ENCODE results near the gene DLG2.

Gene DLG2

DNA sequence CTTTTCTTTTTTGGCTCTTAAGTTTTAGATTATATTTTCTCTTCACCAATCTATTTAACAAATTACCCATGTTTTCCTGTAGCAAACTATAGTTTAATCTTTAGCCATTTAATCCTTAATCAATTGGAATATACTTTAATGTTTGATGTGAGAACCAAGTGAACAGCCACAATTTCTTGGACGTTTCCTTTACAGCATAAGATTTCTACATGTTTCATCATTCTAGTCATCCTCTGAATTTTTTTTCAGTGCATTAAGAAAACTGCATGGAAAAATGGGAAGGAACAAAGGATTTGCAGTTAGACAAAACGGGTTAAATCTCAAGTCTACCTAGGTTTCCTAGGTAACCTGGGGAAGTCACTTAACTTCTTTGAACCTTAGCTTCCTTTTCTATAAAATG is 1833.8 kb downstream of the DLG2 start:
- Histone ChIP-seq H3K27ac (replicated peaks) (no peak overlapping the region), H3K4me3 (replicated peaks; ENCODE audit: insufficient read depth, low read length) (no peak overlapping the region), H3K27me3 (ENCODE audit: insufficient read depth, poor library complexity, severe bottlenecking) (no peaks in the 10 kb centered on the region)
- no peak for TF ChIP-seq POLR2AphosphoS5 (IDR thresholded peaks at IDR 0.05; ENCODE audit: low read depth)
- DNase-seq (ENCODE audit: low read depth in 1 of 2, low spot score in 1 of 2), result no peak

DNA sequence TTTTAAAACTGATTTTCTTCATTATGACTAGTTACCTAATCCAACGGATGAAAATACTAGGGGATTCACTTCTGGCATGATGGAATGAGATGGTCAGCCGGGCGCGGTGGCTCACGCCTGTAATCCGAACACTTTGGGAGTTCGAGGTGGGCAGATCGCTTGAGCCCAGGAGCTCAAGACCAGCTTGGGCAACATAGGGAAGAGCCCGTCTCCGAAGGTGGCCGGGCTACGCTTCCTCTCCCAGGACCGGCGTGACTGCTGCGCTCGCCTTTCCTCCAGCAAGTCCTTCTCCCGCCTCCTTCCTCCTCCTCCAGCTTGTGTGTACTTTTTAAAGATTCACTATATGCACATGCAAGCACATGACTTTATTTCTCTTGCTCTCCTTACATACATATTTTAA is 1835.6 kb downstream of the DLG2 start:
- Histone ChIP-seq H3K27me3 (ENCODE audit: insufficient read depth, poor library complexity, severe bottlenecking) (no peaks in the 10 kb centered on the region), H3K27ac (replicated peaks) (no peak overlapping the region), H3K4me3 (replicated peaks; ENCODE audit: insufficient read depth, low read length) (no peak overlapping the region)
- no peak for TF ChIP-seq SPI1 (IDR thresholded peaks at IDR 0.05; ENCODE audit: borderline replicate concordance, low read depth)
- TF ChIP-seq, protein P1, sequence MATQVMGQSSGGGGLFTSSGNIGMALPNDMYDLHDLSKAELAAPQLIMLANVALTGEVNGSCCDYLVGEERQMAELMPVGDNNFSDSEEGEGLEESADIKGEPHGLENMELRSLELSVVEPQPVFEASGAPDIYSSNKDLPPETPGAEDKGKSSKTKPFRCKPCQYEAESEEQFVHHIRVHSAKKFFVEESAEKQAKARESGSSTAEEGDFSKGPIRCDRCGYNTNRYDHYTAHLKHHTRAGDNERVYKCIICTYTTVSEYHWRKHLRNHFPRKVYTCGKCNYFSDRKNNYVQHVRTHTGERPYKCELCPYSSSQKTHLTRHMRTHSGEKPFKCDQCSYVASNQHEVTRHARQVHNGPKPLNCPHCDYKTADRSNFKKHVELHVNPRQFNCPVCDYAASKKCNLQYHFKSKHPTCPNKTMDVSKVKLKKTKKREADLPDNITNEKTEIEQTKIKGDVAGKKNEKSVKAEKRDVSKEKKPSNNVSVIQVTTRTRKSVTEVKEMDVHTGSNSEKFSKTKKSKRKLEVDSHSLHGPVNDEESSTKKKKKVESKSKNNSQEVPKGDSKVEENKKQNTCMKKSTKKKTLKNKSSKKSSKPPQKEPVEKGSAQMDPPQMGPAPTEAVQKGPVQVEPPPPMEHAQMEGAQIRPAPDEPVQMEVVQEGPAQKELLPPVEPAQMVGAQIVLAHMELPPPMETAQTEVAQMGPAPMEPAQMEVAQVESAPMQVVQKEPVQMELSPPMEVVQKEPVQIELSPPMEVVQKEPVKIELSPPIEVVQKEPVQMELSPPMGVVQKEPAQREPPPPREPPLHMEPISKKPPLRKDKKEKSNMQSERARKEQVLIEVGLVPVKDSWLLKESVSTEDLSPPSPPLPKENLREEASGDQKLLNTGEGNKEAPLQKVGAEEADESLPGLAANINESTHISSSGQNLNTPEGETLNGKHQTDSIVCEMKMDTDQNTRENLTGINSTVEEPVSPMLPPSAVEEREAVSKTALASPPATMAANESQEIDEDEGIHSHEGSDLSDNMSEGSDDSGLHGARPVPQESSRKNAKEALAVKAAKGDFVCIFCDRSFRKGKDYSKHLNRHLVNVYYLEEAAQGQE (IDR thresholded peaks at IDR 0.05; ENCODE audit: insufficient replicate concordance, low read depth), result no peak
- no peak for TF ChIP-seq POLR2AphosphoS5 (IDR thresholded peaks at IDR 0.05; ENCODE audit: low read depth)
- no peak for TF ChIP-seq GABPA (IDR thresholded peaks at IDR 0.05; ENCODE audit: low read depth)
- no peak for TF ChIP-seq CTCF (IDR thresholded peaks at IDR 0.05; ENCODE audit: insufficient read depth, low read length)
- DNase-seq (ENCODE audit: low read depth in 1 of 2, low spot score in 1 of 2), result no peak

- H3K27me3 ChIP-seq (ENCODE audit: insufficient read depth, poor library complexity, severe bottlenecking), result no peaks in the 10 kb centered on the region
- no peak overlapping the region for H3K4me3 ChIP-seq (replicated peaks; ENCODE audit: insufficient read depth, low read length)
- TF ChIP-seq, protein P1 (IDR thresholded peaks at IDR 0.05; ENCODE audit: insufficient replicate concordance, low read depth), result no peak
- no peak for TF ChIP-seq POLR2AphosphoS5 (IDR thresholded peaks at IDR 0.05; ENCODE audit: low read depth)
- DNase-seq (ENCODE audit: low read depth in 1 of 2, low spot score in 1 of 2), result no peak
- H3K27ac ChIP-seq (replicated peaks), result no peak overlapping the region
Measured at GRCh38 chr11:83785942-83786341, 1841.2 kb downstream of the DLG2 start.

DNA sequence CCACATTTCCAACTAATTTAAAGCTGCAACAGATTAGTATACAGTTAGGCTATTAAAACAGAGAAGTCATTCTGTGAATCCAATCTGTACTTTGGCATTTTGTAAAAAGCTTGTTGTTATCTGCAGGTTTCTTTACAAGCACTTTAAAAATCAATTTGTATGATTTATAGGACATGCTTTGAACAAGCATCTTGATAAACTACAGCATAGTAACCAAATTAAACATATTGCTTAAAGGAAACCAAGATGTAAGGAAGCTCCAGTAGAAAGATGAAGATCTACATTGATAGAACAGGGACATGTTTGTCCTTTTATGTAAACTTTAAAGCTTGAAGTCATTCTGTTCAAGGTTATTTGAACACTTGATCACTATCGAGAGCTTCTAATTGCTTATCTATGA is 1842.7 kb downstream of the DLG2 start:
- Histone ChIP-seq H3K27me3 (ENCODE audit: insufficient read depth, poor library complexity, severe bottlenecking) (no peaks in the 10 kb centered on the region), H3K4me3 (replicated peaks; ENCODE audit: insufficient read depth, low read length) (no peak overlapping the region), H3K27ac (replicated peaks) (no peak overlapping the region)
- no peak for TF ChIP-seq GABPA (IDR thresholded peaks at IDR 0.05; ENCODE audit: low read depth)
- TF ChIP-seq, protein P1 (IDR thresholded peaks at IDR 0.05; ENCODE audit: insufficient replicate concordance, low read depth), result no peak
- no peak for TF ChIP-seq POLR2AphosphoS5 (IDR thresholded peaks at IDR 0.05; ENCODE audit: low read depth)
- no peak for TF ChIP-seq CTCF (IDR thresholded peaks at IDR 0.05; ENCODE audit: insufficient read depth, low read length)
- TF ChIP-seq SPI1 (IDR thresholded peaks at IDR 0.05; ENCODE audit: borderline replicate concordance, low read depth), result no peak
- DNase-seq (ENCODE audit: low read depth in 1 of 2, low spot score in 1 of 2), result no peak
